GM20000 (cell line): Measurements from ENCODE around the gene TFF2.

Experiments used
- DNase-seq: peaks from one replicate; pipeline ENCODE4 v3.0.0; 2012; ENCODE audit warnings: low spot score
- CTCF ChIP-seq: IDR thresholded peaks from 2 replicates; pipeline ENCODE4 v1.5.1; 2012; ENCODE audit warnings: mild to moderate bottlenecking, control low read depth; ENCODE audit errors: extremely low read depth, missing control alignments

The TFF2 gene

GRCh38 chr21:42388740-42389448, 38.1 kb upstream of the TFF2 start:
- TF ChIP-seq CTCF = no peak
- DNase-seq = no peak

GRCh38 chr21:42387843-42388340, 37.1 kb upstream of the TFF2 start:
- TF ChIP-seq CTCF = no peak
- no peak for DNase-seq

GRCh38 chr21:42387164-42387563, 36.4 kb upstream of the TFF2 start:
- TF ChIP-seq CTCF = no peak
- no peak for DNase-seq

- TF ChIP-seq CTCF = no peak
- no peak for DNase-seq
Measured at GRCh38 chr21:42386034-42386591, 35.3 kb upstream of the TFF2 start.

- DNase-seq = no peak
- TF ChIP-seq CTCF = no peak
Measured at GRCh38 chr21:42385619-42386018, 34.8 kb upstream of the TFF2 start.

GRCh38 chr21:42384989-42385388, 34.2 kb upstream of the TFF2 start:
- no peak for TF ChIP-seq CTCF
- DNase-seq = no peak

GRCh38 chr21:42384156-42384945, 33.6 kb upstream of the TFF2 start:
- no peak for DNase-seq
- TF ChIP-seq CTCF = no peak
